Lung (tissue), 12 donors: ENCODE measurements around the gene RNH1. TPM values are rescaled to one million over a fixed set of nuclear protein-coding genes. Genes with fewer than 3 reads are reported as not detected.

Source experiments
- ATAC-seq: fragments of 200-7000 bp; cut with Tn5 transposase; one replicate; pipeline ENCODE4 v1.9.1; 2020; ENCODE audit warnings: moderate number of reproducible peaks; ENCODE audit not compliant: insufficient read depth, low FRiP score
- DNase-seq, 3 donors: peaks; one replicate each; pipeline ENCODE4 v3.0.0-alpha.2; 2013 to 2017
- H3K27ac ChIP-seq, 2 donors: one replicate each; pipeline ENCODE4 v1.5.1; 2013; ENCODE audit warnings: mild to moderate bottlenecking in 2 of 2, moderate library complexity in 2 of 2, control low read depth in 1 of 2, inconsistent platforms in 1 of 2, low read depth in 1 of 2, low read length in 1 of 2
- H3K27me3 ChIP-seq, 3 donors: one replicate each; pipeline ENCODE4 v1.5.1; 2013; ENCODE audit warnings: low read length in 2 of 3; ENCODE audit not compliant: control insufficient read depth in 3 of 3, insufficient read depth in 3 of 3
- H3K36me3 ChIP-seq, 4 donors: one replicate each; pipeline ENCODE4 v1.5.1; 2013; ENCODE audit warnings: low read length in 4 of 4, mild to moderate bottlenecking in 1 of 4, moderate library complexity in 1 of 4; ENCODE audit not compliant: control insufficient read depth in 4 of 4, insufficient read depth in 4 of 4
- H3K4me1 ChIP-seq, 5 donors: one replicate each; pipeline ENCODE4 v1.5.1; 2013; ENCODE audit warnings: low read length in 5 of 5, mild to moderate bottlenecking in 2 of 5, moderate library complexity in 1 of 5; ENCODE audit not compliant: control insufficient read depth in 5 of 5, insufficient read depth in 5 of 5
- H3K4me3 ChIP-seq: one replicate; pipeline ENCODE4 v1.5.1; 2013; ENCODE audit warnings: mild to moderate bottlenecking, control low read depth, moderate library complexity
- H3K9ac ChIP-seq, 2 donors: one replicate each; pipeline ENCODE4 v1.5.1; 2013; ENCODE audit warnings: low read length in 2 of 2, control low read depth in 1 of 2; ENCODE audit not compliant: insufficient read depth in 1 of 2
- H3K9me3 ChIP-seq, 4 donors: one replicate each; pipeline ENCODE4 v1.5.1; 2013; ENCODE audit warnings: low read length in 3 of 4, mild to moderate bottlenecking in 1 of 4, moderate library complexity in 1 of 4; ENCODE audit not compliant: control insufficient read depth in 4 of 4, insufficient read depth in 3 of 4
- WGBS, 2 donors: extraction: QIAGEN DNeasy Blood & Tissue Kit; methylation state at CpG; one replicate each; pipeline ENCODE4 v1.1.7; 2013; 5-methylcytosine and 5-hydroxymethylcytosine counted together
- polyA plus RNA-seq, 2 donors: library from polyadenylated mRNA; stranded (reverse); fragments of 200-250 nt; gene quantifications; one replicate each; pipeline ENCODE4 v1.2.1, GENCODE V29; 2013
- total RNA-seq, 2 donors: library from RNA; depleted of rRNA in 1 of 2; stranded (reverse); fragments of >200 nt in 1 of 2; gene quantifications; one replicate each; pipeline ENCODE4 v1.2.1, GENCODE V29; 2014 to 2021
- TF ChIP-seq, protein P1 (sequence below): IDR thresholded peaks from 2 replicates; pipeline ENCODE4 v1.5.1; 2012; ENCODE audit warnings: mild to moderate bottlenecking; ENCODE audit errors: control extremely low read depth, extremely low read depth
- donor health status: control.
- donor health status: control.
- donor health status: Bipolar disorder and iron deficiency.
- donor health status: healthy.
- donor health status: DM: yes; HTN: yes; CAD: no.

Gene RNH1
- total and polyA plus RNA-seq, 4 donors, result 152 to 315 (median 233) TPM

DNA sequence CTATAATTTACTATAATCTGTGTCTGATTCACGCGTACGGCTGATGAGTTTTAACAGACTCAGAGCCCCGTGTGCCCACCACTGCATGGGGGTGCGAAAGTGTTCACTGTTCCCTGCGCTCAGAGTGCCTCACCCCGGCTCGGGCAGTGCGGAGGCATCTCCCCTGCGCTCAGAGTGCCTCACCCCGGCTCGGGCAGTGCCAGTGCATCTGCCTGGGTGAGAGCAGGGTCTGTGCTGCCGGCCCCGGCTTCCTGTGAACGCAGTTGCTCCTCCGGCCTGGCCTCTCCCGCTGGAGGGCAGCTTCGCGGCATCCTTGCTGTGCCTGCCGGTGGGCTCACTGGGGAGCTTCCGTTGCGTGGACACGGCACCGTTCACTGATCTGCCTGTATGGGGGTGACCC is 42.7 kb downstream of the RNH1 start:
- ATAC-seq, result no peak
- no peaks in the 10 kb centered on the region for H3K27me3 ChIP-seq

DNA sequence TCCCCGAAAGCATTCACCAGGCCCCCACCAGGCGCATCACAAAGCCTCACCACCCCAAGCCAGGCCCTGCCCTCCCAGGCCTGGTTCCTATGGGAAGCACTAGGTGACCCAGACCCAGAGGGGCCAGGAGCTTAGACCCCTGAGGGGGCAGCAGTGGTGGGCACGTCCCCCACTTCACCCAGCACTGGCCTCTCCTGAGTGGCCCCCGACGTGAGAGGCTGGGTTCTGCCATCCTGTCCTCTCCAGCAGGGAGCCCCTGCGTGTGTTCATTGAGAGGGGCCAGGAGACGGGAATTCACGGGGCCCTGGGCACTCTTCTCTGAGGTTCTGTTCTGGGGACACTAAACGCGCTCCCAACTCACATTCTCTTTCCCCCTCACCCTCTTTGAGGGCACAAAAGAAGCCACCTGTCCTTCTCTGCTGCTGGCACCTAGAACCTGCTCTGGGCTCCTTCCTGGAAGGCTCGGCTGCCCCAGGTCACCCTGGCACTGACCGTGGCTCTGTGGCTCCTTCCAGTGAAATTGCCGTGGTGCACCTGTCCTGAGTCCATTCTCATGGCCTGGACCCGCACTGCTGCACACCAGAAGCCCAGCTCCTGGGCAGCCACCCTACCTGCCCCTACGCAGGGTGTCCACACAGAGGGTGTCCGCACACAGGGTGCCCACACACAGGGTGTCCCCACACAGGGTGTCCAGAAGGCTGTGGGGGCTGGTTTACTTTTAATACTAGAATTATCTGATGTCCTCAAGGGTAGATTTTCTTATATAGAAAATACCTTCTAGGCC is 44.7 kb downstream of the RNH1 start:
- no peak overlapping the region for H3K4me3 ChIP-seq
- TF ChIP-seq, protein P1, sequence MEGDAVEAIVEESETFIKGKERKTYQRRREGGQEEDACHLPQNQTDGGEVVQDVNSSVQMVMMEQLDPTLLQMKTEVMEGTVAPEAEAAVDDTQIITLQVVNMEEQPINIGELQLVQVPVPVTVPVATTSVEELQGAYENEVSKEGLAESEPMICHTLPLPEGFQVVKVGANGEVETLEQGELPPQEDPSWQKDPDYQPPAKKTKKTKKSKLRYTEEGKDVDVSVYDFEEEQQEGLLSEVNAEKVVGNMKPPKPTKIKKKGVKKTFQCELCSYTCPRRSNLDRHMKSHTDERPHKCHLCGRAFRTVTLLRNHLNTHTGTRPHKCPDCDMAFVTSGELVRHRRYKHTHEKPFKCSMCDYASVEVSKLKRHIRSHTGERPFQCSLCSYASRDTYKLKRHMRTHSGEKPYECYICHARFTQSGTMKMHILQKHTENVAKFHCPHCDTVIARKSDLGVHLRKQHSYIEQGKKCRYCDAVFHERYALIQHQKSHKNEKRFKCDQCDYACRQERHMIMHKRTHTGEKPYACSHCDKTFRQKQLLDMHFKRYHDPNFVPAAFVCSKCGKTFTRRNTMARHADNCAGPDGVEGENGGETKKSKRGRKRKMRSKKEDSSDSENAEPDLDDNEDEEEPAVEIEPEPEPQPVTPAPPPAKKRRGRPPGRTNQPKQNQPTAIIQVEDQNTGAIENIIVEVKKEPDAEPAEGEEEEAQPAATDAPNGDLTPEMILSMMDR, result no peak
- ATAC-seq (no peak), DNase-seq (no peak)
- 93 to 99% methylated on average over 14 to 16 of the region's 16 CpGs for WGBS, 2 donors
- peaks cover 0 to 2% (median 0%) of the 10 kb centered on the region in 5 donors for H3K4me1 ChIP-seq
- H3K27ac ChIP-seq, result no peak overlapping the region
- no peak overlapping the region for H3K9ac ChIP-seq
- no peaks in the 10 kb centered on the region for H3K27me3 ChIP-seq
- H3K9me3 ChIP-seq, result no peaks in the 10 kb centered on the region
- H3K36me3 ChIP-seq, result peaks cover 0 to 12% (median 4%) of the 10 kb centered on the region in 4 donors

More for the DNA sequence above, 42.7 kb downstream of the RNH1 start:
- no peaks in the 10 kb centered on the region for H3K9me3 ChIP-seq
- DNase-seq, result no peak
- no peak overlapping the region for H3K4me3 ChIP-seq
- H3K4me1 ChIP-seq, result peaks cover 0 to 6% (median 4%) of the 10 kb centered on the region in 5 donors
- H3K9ac ChIP-seq, result no peak overlapping the region
- 94 to 96% methylated on average over 23 to 24 of the region's 24 CpGs for WGBS, 2 donors
- H3K27ac ChIP-seq, result no peak overlapping the region
- H3K36me3 ChIP-seq, result peaks cover 0 to 12% (median 3%) of the 10 kb centered on the region in 4 donors
- TF ChIP-seq, protein P1, result no peak

DNA sequence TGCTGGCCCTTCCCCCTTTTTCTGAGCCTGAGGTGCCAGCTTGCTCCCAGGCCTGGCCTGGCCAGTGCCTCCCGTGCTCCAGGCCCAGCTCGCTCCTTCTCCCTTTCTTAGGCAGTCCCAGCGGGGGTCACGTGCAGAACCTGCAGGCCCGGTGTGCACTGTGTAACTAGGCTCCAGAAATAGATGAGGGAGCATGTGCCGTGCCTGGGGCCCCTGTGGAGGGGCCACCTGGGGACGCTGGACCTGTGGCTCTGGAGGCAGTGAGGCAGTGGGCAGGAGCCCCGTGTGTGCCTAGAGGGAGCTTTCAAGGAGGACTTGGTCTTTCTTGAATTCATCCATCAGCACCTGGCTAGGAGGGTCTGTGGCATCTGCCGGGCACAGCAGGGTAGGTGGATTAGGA is 45.4 kb downstream of the RNH1 start:
- Histone ChIP-seq H3K27me3 (no peaks in the 10 kb centered on the region), H3K4me3 (no peak overlapping the region), H3K27ac (peak overlapping the region in 1 of 2 donors; percentile 34), H3K9ac (no peak overlapping the region), H3K9me3 (no peaks in the 10 kb centered on the region), H3K36me3 (peaks cover 0 to 14% (median 4%) of the 10 kb centered on the region in 4 donors), H3K4me1 (peaks cover 0 to 2% (median 0%) of the 10 kb centered on the region in 5 donors)
- no peak for ATAC-seq
- WGBS, 2 donors, result 90 to 93% methylated on average over 9 of the region's 9 CpGs
- DNase-seq, result no peak
- TF ChIP-seq, protein P1, result no peak
